Activated CD4-positive, alpha-beta T cell treated with anti-CD3 and anti-CD28 coated beads, Interleukin-10, Interleukin-2, amounts not matched to agents 100 ng/mL and 50 ng/mL, durations not matched to agents 16 hours and 8 hours (primary cell): ENCODE data around the gene ITPR1.
"Not testable (repeated sequence)": the region's sequence is repeated elsewhere in the genome, so short reads cannot be mapped to it uniquely, and the experiment has no call there.

Experiments used
- DNase-seq: peaks from one replicate; pipeline ENCODE4 v3.0.0-alpha.2; 2020

Gene ITPR1

GRCh38 chr3:4574426-4574965 lies 81.3 kb downstream of the ITPR1 start:
- no peak for DNase-seq

GRCh38 chr3:4575381-4575780 lies 82.2 kb downstream of the ITPR1 start:
- DNase-seq: no peak

- DNase-seq: no peak
Observed at GRCh38 chr3:4577721-4578120, 84.6 kb downstream of the ITPR1 start.

- no peak for DNase-seq
Observed at GRCh38 chr3:4580346-4581123, 87.4 kb downstream of the ITPR1 start.

- DNase-seq: no peak
Observed at GRCh38 chr3:4581124-4581424, 87.9 kb downstream of the ITPR1 start.

GRCh38 chr3:4581498-4581897 lies 88.3 kb downstream of the ITPR1 start:
- DNase-seq: no peak

GRCh38 chr3:4581920-4582611 lies 88.9 kb downstream of the ITPR1 start:
- no peak for DNase-seq

GRCh38 chr3:4582624-4583023 lies 89.5 kb downstream of the ITPR1 start:
- DNase-seq: no peak

- no peak for DNase-seq
Observed at GRCh38 chr3:4583416-4583815, 90.3 kb downstream of the ITPR1 start.

- peak; percentile 56 for DNase-seq
Observed at GRCh38 chr3:4584456-4585249, 91.5 kb downstream of the ITPR1 start.

GRCh38 chr3:4586381-4586780 lies 93.2 kb downstream of the ITPR1 start:
- DNase-seq: no peak

- DNase-seq: peak; percentile 69
Observed at GRCh38 chr3:4587061-4587837, 94.1 kb downstream of the ITPR1 start.

- DNase-seq: no peak
Observed at GRCh38 chr3:4587838-4588105, 94.6 kb downstream of the ITPR1 start.

GRCh38 chr3:4588466-4588865 lies 95.3 kb downstream of the ITPR1 start:
- DNase-seq: peak; percentile 40

GRCh38 chr3:4589475-4590097 lies 96.4 kb downstream of the ITPR1 start:
- DNase-seq: no peak

GRCh38 chr3:4590849-4591248 lies 97.7 kb downstream of the ITPR1 start:
- DNase-seq: not testable (repeated sequence)

- no peak for DNase-seq
Observed at GRCh38 chr3:4591669-4592068, 98.5 kb downstream of the ITPR1 start.

- DNase-seq: no peak
Observed at GRCh38 chr3:4593014-4593413, 99.9 kb downstream of the ITPR1 start.

- DNase-seq: no peak
Observed at GRCh38 chr3:4595710-4596113, 102.6 kb downstream of the ITPR1 start.

GRCh38 chr3:4596612-4597011 lies 103.5 kb downstream of the ITPR1 start:
- no peak for DNase-seq

GRCh38 chr3:4597208-4597985 lies 104.2 kb downstream of the ITPR1 start:
- no peak for DNase-seq

- not testable (repeated sequence) for DNase-seq
Observed at GRCh38 chr3:4598232-4598631, 105.1 kb downstream of the ITPR1 start.
